HG02973 (cell line): ENCODE measurements around the gene YBX2.

Experiments
- ATAC-seq: cut with Tn5 transposase; IDR thresholded peaks from one replicate; pipeline ENCODE4 v1.9.1; 2021; ENCODE audit warnings: moderate library complexity; ENCODE audit not compliant: unreplicated experiment

YBX2 gene

GRCh38 chr17:7323731-7324437 is 29.4 kb upstream of the YBX2 start:
- ATAC-seq = no peak

DNA sequence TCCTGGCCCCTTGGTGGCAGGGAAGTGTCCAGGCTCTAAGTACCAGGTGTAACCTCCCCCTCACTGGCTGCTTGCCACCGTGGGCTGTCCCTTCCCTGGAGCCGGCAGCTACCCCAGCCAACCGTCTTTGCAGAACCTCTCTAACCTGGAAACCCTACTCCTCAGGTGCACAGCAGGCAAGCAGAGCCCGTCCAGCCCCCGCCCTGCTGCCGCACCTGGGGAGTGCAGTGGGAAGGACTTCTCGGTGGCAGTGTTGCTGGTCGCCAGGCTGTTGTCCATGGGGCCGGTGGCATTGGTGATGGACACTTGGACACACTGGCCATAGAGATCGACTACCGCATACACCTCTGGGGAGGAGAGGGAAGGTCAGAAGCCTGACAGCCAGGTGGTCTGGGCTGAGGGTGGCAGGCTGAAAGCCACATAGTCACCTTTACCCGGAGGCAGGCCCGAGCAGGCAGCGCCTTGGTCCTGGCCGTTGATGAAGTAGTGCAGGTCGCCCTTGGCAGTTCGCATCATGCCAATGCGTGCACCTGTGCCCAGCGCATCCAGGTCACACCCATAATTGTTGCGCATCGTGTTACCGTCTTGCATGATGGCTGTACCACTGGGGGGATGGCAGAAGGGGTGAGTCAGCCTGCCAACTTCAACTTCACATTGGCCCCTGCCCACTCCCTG is 28.2 kb upstream of the YBX2 start:
- ATAC-seq = no peak

DNA sequence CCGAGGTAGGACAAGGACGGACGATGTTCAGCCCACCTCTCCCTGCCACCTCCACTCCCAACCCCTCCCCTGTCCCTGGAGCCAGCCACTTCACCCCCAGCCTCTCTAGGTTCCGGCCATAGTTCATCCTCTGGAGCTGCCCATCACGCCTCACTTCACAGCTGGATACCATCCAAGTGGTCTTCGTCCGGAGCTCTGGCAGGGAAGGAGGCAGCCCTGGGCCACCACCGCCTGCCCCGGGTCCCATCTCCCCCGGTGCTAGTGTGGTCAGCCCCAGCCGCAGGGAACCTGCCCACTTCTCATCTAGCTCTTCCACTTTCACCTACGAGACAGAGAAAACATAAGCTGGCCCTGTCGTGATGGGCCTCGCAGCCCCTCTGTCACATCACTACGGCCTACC is 27.0 kb upstream of the YBX2 start:
- no peak for ATAC-seq

DNA sequence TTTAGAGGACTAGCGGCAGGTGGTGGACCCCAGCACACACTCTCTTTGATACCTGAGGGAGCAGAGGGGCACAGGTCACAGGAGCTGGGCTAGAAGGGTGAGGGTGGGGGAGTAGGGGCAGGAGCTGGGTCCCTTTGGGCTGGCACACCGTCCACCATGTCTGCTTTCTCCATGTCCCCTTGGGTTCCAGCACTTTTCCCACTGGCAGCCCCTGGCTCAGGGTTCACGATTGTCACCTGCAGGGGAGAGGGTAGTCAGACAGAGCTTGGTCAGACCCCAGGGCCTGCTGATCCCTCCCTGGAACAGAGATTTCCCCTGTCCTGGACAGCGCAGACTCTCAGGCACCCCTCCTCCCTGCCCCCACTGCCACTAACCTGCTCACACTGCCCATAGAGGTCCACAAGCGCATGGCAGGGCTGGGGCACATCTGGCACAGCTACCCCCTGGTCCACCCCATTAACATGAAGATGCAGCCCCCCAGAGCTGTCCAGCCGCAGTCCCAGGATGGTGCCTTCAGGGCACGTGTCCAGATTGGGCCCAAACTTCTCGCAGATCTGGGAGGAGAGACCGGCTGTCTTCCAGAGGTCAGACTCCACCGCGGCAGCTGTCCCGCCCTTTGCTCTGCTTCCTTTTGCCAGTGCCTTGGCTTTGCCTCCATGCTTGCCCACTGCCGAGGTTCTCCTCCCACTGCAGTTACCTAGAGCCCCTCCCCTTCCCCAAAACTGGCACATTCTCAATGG is 23.9 kb upstream of the YBX2 start:
- no peak for ATAC-seq

DNA sequence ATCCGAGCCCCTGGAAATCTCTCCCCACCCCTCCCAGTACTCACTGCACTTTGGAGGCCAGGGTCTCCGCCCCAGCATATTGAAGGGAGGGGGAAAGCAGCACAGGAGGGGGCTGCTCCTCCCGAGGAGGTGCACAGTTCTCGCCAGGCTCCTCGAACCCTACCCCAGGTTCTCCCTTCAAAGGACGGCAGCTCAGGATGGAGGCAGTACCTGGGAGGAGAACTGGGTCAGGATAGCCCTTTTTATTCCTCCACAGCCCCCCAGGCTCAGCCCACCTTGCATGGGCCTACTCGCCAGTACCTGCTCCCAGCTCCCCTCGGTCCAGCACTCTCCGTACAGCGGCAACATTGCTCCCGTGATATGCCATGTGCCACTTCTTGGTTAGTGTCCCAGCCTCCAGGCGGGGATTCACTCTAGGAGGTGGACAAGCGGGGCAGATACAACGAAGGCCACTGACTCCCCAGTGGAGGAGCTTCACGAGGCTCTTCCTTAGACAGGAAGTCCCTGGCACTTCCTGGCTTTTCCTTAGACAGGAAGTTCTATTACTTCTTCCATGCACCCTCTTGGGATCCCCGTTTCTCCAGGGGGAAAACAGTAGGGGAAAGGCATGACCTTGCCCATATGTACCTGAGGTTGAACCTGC is 22.8 kb upstream of the YBX2 start:
- no peak for ATAC-seq

DNA sequence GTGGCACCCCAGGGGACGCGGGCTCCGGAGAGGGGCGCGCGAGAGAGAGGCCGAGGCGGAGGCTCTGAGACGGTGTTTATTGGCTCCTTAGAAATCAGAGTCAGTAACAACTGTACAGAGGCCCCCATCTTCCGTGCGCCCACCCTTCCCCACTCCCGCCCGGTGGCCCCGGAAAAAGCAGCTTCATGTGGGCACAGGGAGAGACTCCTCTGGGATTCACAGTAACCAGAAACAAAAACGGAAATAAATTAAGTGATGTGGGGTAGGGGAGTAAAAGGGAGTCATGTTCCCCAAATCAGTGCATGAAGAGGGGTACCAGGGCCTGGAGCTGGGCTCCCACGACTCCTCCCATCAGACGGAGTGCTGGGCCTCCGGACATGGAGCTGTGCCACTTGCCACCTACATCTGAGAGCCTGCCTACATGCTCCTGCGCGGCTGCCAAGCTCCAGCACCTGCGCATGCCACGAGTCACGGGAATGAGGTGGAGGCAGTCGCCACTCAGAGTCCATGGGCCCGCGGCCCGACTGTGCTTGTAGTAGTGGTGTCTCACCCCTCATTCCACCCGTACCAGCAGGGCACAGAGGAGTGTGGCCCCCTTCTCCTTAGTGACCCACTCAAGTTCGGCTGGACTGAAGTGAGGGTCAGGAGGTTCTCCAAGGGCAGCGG is 21.3 kb upstream of the YBX2 start:
- ATAC-seq = no peak

GRCh38 chr17:7314719-7315569 is 20.5 kb upstream of the YBX2 start, which contains the start of gene GPS2:
Gene GPS2 (minus strand): TSS chr17:7315360. CDS start chr17:7315052, 308 bp downstream.
- peak; percentile 53 for ATAC-seq

- ATAC-seq = no peak
Measured at GRCh38 chr17:7313890-7314718, 19.7 kb upstream of the YBX2 start.

GRCh38 chr17:7313088-7313889 is 18.9 kb upstream of the YBX2 start:
- ATAC-seq = no peak

DNA sequence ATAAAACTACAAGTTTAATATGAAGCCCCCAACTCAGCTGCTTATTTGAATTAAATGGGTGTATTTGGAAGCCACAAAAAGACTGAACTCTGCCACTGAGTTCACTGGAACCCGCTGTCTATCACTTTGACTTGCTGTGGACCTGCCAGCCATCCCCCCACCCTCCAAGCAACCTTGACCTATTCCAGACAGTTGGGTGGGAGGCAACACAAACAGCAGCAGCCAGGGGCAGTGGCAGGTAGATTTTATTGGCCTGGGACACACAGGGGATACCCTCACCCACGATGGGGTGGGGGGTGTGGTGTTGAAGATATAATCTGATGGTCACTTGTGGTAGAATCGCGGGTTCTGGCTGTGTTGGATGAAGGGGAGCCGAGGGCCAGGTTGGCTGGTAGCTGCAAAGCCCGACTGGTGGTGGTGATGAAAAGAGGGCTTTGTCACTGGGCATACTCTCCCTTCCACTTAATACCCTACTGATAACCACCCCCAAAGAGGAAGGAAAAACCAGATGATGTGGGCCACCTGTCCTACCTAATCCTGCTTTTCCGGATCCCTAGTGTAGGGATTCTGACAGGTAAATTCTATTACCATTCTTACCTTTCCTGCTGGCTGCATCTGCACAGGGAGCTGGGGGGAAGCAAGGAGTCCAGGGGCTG is 18.1 kb upstream of the YBX2 start:
- ATAC-seq = no peak

DNA sequence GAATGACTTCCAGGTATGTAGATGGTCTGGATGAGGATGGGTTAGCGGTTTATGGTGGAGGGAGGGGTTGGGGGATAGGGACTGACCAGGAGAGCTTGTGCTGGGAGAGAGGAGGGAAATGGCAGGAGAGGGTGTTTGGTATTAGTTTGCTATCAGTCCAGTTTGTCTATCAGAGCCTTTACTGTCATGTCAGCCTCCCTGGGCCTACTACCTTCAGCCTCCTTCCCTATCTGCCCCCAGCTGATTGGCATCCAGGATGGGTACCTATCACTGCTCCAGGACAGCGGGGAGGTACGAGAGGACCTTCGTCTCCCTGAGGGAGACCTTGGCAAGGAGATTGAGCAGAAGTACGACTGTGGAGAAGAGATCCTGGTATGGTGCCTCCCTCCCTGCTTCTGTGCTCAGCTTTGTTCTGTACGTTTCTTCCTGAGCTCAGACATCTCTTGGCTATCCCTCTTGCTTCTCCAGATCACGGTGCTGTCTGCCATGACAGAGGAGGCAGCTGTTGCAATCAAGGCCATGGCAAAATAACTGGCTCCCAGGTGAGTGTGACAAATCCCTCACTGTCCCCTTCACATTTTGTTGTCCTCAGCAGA is 16.8 kb upstream of the YBX2 start:
- no peak for ATAC-seq

- no peak for ATAC-seq
Measured at GRCh38 chr17:7309628-7310027, 15.2 kb upstream of the YBX2 start.

GRCh38 chr17:7308625-7309433 is 14.4 kb upstream of the YBX2 start:
- ATAC-seq = no peak

- ATAC-seq = no peak
Measured at GRCh38 chr17:7307686-7308624, 13.5 kb upstream of the YBX2 start.

DNA sequence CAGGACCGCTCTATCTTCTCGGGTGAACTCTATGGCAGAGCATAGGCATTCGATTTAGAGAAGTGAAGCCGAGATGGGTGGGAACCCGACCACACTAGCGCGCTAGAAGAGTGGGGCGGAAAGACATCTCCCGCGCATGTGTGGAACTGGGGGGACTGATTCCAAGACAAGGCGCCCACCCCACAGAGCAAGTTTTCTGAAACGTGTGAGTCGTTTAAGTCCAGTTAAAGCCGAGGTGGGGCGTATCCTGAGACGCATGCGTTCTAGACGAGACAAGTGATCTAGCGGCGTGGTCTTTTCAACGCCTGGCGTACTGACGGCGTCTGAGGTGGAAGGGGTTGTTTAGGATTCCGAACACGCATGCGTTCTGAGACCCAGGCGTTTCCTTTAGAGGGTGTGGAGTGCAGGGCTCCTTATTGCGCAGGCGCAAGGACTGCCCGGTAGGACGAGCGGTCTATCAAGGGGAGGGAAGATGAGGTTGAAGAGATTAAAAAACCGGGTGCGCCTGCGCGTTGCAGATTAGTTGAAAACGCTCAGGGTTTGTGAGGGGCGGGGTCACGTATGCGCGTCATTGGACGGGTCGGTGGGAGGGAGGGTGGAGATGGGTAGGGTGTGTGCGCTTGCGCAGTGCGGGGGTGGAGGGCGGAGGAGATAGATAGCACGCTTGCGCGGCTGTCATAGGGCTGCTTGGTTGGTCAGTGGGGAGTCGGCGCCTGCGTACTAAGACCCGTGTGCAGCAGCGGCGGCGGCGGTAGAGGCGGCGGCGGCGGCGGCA is 12.7 kb upstream of the YBX2 start, which contains the start of gene EIF5A:
TSS of gene EIF5A (plus strand) at position 718 of the 775 bp plus-strand sequence. CDS start 2,008 bp downstream, outside the sequence.
- ATAC-seq = peak; percentile 63
